T-cell (primary cell): ENCODE data around the gene HEY2. TPM values are rescaled to one million over a fixed set of nuclear protein-coding genes. Genes with fewer than 3 reads are reported as not detected.

Source experiments
- ATAC-seq, 4 experiments: fragments of 200-7000 bp in 3 of 4; fragments of 150-1000 bp in 1 of 4; cut with Tn5 transposase; replicated peaks in 1 of 4; 1 replicate in 3 of 4; 2 replicates in 1 of 4; pipeline ENCODE4 v1.10.0; 2021; ENCODE audit warnings: moderate library complexity in 3 of 4, mild to moderate bottlenecking in 2 of 4, moderate number of reproducible peaks in 1 of 4
- CTCF ChIA-PET, 2 donors: fragments of 300-600 bp; sonication (Branson Sonifier 250); formaldehyde crosslinking; loops; one replicate each; lab custom pipeline; 2022; ENCODE audit warnings: antibody characterized with exemption in 2 of 2; lab: Charles Lee
- POLR2A ChIA-PET, 2 donors: fragments of 300-600 bp; sonication (Branson Sonifier 250); formaldehyde crosslinking; loops; one replicate each; lab custom pipeline; 2022; ENCODE audit warnings: antibody characterized with exemption in 2 of 2; lab: Charles Lee
- DNase-seq, 35 experiments: peaks; one replicate each; pipeline versions ENCODE4 v3.0.0 to v3.0.0-alpha.2; 2013 to 2023
- H3K27ac ChIP-seq: one replicate; pipeline ENCODE4 v1.5.1; 2013; ENCODE audit warnings: low read length
- H3K27me3 ChIP-seq, 2 experiments: replicated peaks in 1 of 2; 1 replicate in 1 of 2; 2 replicates in 1 of 2; pipeline versions ENCODE4 v1.6.1 to v1.7.0; 2013; ENCODE audit warnings: low read length in 1 of 2, mixed read lengths in 1 of 2; ENCODE audit not compliant: control insufficient read depth in 2 of 2, insufficient read depth in 2 of 2; ENCODE audit errors: extremely low read depth in 1 of 2
- H3K36me3 ChIP-seq, 2 donors: 1 replicate in 1 of 2; 2 replicates in 1 of 2; pipeline versions ENCODE4 v1.6.1 to v1.7.0; 2013; ENCODE audit warnings: low read length in 1 of 2; ENCODE audit not compliant: control insufficient read depth in 2 of 2, insufficient read depth in 1 of 2; ENCODE audit errors: extremely low read depth in 1 of 2
- H3K4me1 ChIP-seq, 2 experiments: 1 replicate in 1 of 2; 2 replicates in 1 of 2; pipeline versions ENCODE4 v1.6.1 to v1.7.0; 2013; ENCODE audit warnings: low read length in 2 of 2, mixed read lengths in 1 of 2; ENCODE audit not compliant: insufficient read depth in 2 of 2, control insufficient read depth in 1 of 2; ENCODE audit errors: extremely low read depth in 1 of 2
- H3K4me3 ChIP-seq, 2 donors: 1 replicate in 1 of 2; 2 replicates in 1 of 2; pipeline versions ENCODE4 v1.5.1 to v1.7.0; 2013; ENCODE audit warnings: mild to moderate bottlenecking in 2 of 2, low read length in 1 of 2, moderate library complexity in 1 of 2; ENCODE audit not compliant: control insufficient read depth in 1 of 2; ENCODE audit errors: extremely low read depth in 1 of 2
- H3K9me3 ChIP-seq: 2 replicates; pipeline ENCODE4 v1.7.0; 2013
- H3K27ac Mint-ChIP-seq, 2 donors: one replicate each; pipeline ENCODE4 v1.8.0; 2020 to 2021; ENCODE audit warnings: mild to moderate bottlenecking in 2 of 2, mixed read lengths in 2 of 2
- H3K27me3 Mint-ChIP-seq, 2 donors: one replicate each; pipeline ENCODE4 v1.8.0; 2021 to 2022; ENCODE audit warnings: mixed read lengths in 2 of 2
- H3K36me3 Mint-ChIP-seq: one replicate; pipeline ENCODE4 v1.8.0; 2021; ENCODE audit warnings: mixed read lengths
- H3K4me1 Mint-ChIP-seq, 3 donors: one replicate each; pipeline ENCODE4 v1.8.0; 2020 to 2022; ENCODE audit warnings: mixed read lengths in 3 of 3, mild to moderate bottlenecking in 1 of 3
- H3K4me3 Mint-ChIP-seq, 3 donors: one replicate each; pipeline ENCODE4 v1.8.0; 2020 to 2022; ENCODE audit warnings: mild to moderate bottlenecking in 3 of 3, mixed read lengths in 3 of 3, moderate library complexity in 3 of 3
- H3K9me3 Mint-ChIP-seq, 3 donors: one replicate each; pipeline ENCODE4 v1.8.0; 2020 to 2022; ENCODE audit warnings: mixed read lengths in 3 of 3
- WGBS: methylation state at CpG from one replicate; pipeline ENCODE4 v1.1.5; 2013; ENCODE audit warnings: missing lambda C conversion rate; ENCODE audit not compliant: insufficient coverage; 5-methylcytosine and 5-hydroxymethylcytosine counted together
- total RNA-seq, 35 experiments: library from RNA in 6 of 35; stranded (reverse) in 6 of 35; fragments of 120-200 nt in 1 of 35; gene quantifications; one replicate each; pipeline versions ENCODE4 v1.2.1 to v1.2.4 and lab custom pipeline; 2013 to 2026

The HEY2 gene
- total RNA-seq, 5 donors from 2014 or later (not counting 1 experiment from before 2014, with no cell fraction given) = 0.16 to 0.32 (median 0.24) TPM; not detected in 1

- H3K27me3 Mint-ChIP-seq = no peaks in the 10 kb centered on the region
- 88% methylated on average over 2 of the region's 2 CpGs for WGBS
- peak overlapping the region in 1 of 2 donors; percentile 36 for H3K27ac Mint-ChIP-seq
- Histone ChIP-seq H3K4me1 (peaks cover 19 to 21% of the 10 kb centered on the region in 2 experiments), H3K9me3 (no peaks in the 10 kb centered on the region), H3K27me3 (no peaks in the 10 kb centered on the region), H3K27ac (no peak overlapping the region), H3K36me3 (peaks cover 0 to 2% of the 10 kb centered on the region in 2 donors), H3K4me3 (no peak overlapping the region)
- no peaks in the 10 kb centered on the region for H3K9me3 Mint-ChIP-seq
- H3K36me3 Mint-ChIP-seq = peaks cover 12% of the 10 kb centered on the region
- DNase-seq (no peak), ATAC-seq (no peak)
- H3K4me3 Mint-ChIP-seq = peak overlapping the region; percentile 22 to 44 (median 31)
- ChIA-PET CTCF (interaction anchor here (0.5 to 6.6 kb wide), 7 partner anchors 9 to 164 kb away, joined by 3 to 68 read pairs (median 3); partner anchors contain the start of gene HINT3 (in 1 of the 2)), POLR2A (interaction anchor here in 1 of 2 donors (0.6 kb wide), 1 partner anchor 16 kb away, joined by 3 read pairs; no protein-coding TSS in a partner anchor)
- H3K4me1 Mint-ChIP-seq = peaks cover 65 to 70% (median 68%) of the 10 kb centered on the region in 3 donors
These were observed 43.8 kb downstream of the HEY2 start for GRCh38 chr6:125793280-125793679.

GRCh38 chr6:125793863-125794262 lies 44.4 kb downstream of the HEY2 start:
- Histone ChIP-seq H3K9me3 (no peaks in the 10 kb centered on the region), H3K4me3 (no peak overlapping the region), H3K27me3 (no peaks in the 10 kb centered on the region), H3K4me1 (peaks cover 16% of the 10 kb centered on the region in 2 experiments), H3K36me3 (peaks cover 2% of the 10 kb centered on the region in 2 donors), H3K27ac (no peak overlapping the region)
- peak overlapping the region in 1 of 2 donors; percentile 49 for H3K27ac Mint-ChIP-seq
- no peaks in the 10 kb centered on the region for H3K9me3 Mint-ChIP-seq
- ChIA-PET CTCF (interaction anchor here (0.5 to 6.6 kb wide), 6 partner anchors 9 to 163 kb away, joined by 3 to 68 read pairs (median 3); partner anchors contain the start of gene HINT3 (in 1 of the 2)), POLR2A (no interaction called here)
- H3K27me3 Mint-ChIP-seq = no peaks in the 10 kb centered on the region
- H3K36me3 Mint-ChIP-seq = peaks cover 13% of the 10 kb centered on the region
- DNase-seq (peak in 2 of 35 experiments; percentile 5 to 35), ATAC-seq (no peak)
- peaks cover 65 to 69% (median 69%) of the 10 kb centered on the region in 3 donors for H3K4me1 Mint-ChIP-seq
- H3K4me3 Mint-ChIP-seq = peak overlapping the region; percentile 22 to 54 (median 44)
- WGBS = no CpG with 5 or more reads among the region's 3 CpGs

DNA sequence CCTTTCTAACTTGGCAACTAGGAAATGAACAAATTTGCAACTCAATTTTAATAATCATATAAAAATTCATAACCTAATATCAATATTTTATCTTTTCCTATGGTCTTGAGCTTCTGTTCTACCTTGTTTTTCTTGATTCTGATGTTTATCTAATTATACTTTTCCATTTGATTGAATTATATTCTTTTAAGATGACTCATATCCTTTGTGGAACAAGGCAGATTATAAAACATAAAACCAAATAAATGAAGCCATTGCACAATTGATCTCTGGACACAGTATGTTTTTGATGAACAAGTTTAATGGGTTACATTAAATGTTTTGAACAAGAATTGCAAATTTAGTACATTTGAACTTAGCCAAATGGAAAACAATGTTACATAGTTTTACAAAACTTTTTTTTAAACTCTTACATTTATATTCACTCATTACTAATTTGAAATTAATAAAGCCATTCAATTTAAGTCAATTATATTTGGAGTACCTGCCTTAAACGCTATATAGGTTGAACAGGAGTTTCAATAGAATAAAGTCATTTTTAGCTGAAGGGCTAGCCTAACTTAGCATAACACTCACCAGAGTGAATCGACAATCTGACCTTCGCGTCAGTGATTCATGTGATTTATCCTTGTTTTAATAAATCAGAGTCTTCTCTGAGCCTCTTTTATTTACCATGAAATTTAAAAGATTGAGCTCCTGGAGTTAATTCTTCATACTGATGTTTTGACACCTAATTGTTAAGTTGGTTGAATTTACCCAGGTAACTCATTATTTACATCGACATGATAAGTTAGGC lies 45.1 kb downstream of the HEY2 start:
- POLR2A ChIA-PET = interaction anchor here in 1 of 2 donors (0.5 kb wide), 2 partner anchors 9 to 153 kb away, joined by 3 read pairs; no protein-coding TSS in a partner anchor
- ATAC-seq = no peak
- Histone ChIP-seq H3K4me3 (no peak overlapping the region), H3K36me3 (peaks cover 2 to 6% of the 10 kb centered on the region in 2 donors), H3K4me1 (peaks cover 9 to 12% of the 10 kb centered on the region in 2 experiments), H3K9me3 (no peaks in the 10 kb centered on the region), H3K27ac (no peak overlapping the region), H3K27me3 (no peaks in the 10 kb centered on the region)
- no CpG with 5 or more reads among the region's 5 CpGs for WGBS
- peak overlapping the region in 1 of 3 donors; percentile 54 for H3K4me3 Mint-ChIP-seq
- CTCF ChIA-PET = interaction anchor here (1.1 to 6.6 kb wide), 5 partner anchors 10 to 192 kb away, joined by 3 to 68 read pairs (median 3); partner anchors contain the start of genes HINT3 (in 1 of the 2) and TRMT11 (in 1 of the 2)
- peaks cover 17% of the 10 kb centered on the region for H3K36me3 Mint-ChIP-seq
- peak overlapping the region in 1 of 2 donors; percentile 49 for H3K27ac Mint-ChIP-seq
- H3K9me3 Mint-ChIP-seq = no peaks in the 10 kb centered on the region
- H3K27me3 Mint-ChIP-seq = no peaks in the 10 kb centered on the region
- peaks cover 63 to 68% (median 67%) of the 10 kb centered on the region in 3 donors for H3K4me1 Mint-ChIP-seq
- DNase-seq = no peak

DNA sequence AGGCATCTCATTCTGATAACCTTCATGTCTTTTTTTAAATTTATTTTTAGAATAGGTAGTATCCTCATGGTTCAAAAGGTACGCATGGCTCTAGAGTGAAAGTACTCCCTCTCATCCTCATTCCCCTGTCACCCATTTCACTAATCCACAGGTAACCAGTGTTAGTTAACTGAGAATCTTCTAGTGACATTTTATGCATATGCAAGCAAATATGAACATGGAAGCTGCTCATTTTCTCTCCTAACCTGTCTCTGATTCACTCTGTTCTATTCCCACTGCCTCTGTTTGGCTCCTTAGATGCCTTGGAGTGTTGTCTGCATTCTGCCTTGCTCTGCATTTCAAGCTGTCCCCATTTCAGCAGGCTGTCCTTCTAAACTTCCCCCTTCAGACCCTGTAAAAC lies 45.9 kb downstream of the HEY2 start:
- H3K4me1 Mint-ChIP-seq = peaks cover 60 to 64% (median 61%) of the 10 kb centered on the region in 3 donors
- ATAC-seq = no peak

GRCh38 chr6:125797120-125797885 lies 47.9 kb downstream of the HEY2 start:
- no peak overlapping the region for H3K4me3 Mint-ChIP-seq
- H3K27me3 Mint-ChIP-seq = no peaks in the 10 kb centered on the region
- DNase-seq (no peak), ATAC-seq (no peak)
- no peaks in the 10 kb centered on the region for H3K9me3 ChIP-seq
- peaks cover 27% of the 10 kb centered on the region for H3K36me3 Mint-ChIP-seq
- H3K9me3 Mint-ChIP-seq = no peaks in the 10 kb centered on the region
- H3K36me3 ChIP-seq = peaks cover 4 to 6% of the 10 kb centered on the region in 2 donors
- WGBS = 100% methylated on average over 1 of the region's 3 CpGs
- H3K4me1 Mint-ChIP-seq = peaks cover 58 to 69% (median 64%) of the 10 kb centered on the region in 3 donors
- no peak overlapping the region for H3K27ac ChIP-seq
- no peaks in the 10 kb centered on the region for H3K27me3 ChIP-seq
- H3K27ac Mint-ChIP-seq = no peak overlapping the region
- POLR2A ChIA-PET = interaction anchor here in 1 of 2 donors (0.9 kb wide), 1 partner anchor 491 kb away, joined by 3 read pairs; no protein-coding TSS in a partner anchor
- no peak overlapping the region for H3K4me3 ChIP-seq
- CTCF ChIA-PET = no interaction called here
- peaks cover 2 to 5% of the 10 kb centered on the region in 2 experiments for H3K4me1 ChIP-seq

More for the DNA sequence above, 45.9 kb downstream of the HEY2 start:
- no peaks in the 10 kb centered on the region for H3K9me3 ChIP-seq
- DNase-seq = no peak
- H3K36me3 ChIP-seq = peaks cover 2 to 6% of the 10 kb centered on the region in 2 donors
- H3K4me1 ChIP-seq = peaks cover 2 to 12% of the 10 kb centered on the region in 2 experiments
- POLR2A ChIA-PET = interaction anchor here in 1 of 2 donors (0.5 to 0.6 kb wide), 2 partner anchors 134 to 152 kb away, joined by 3 to 10 read pairs; no protein-coding TSS in a partner anchor
- peaks cover 21% of the 10 kb centered on the region for H3K36me3 Mint-ChIP-seq
- H3K27me3 Mint-ChIP-seq = no peaks in the 10 kb centered on the region
- H3K4me3 ChIP-seq = no peak overlapping the region
- WGBS = no CpG with 5 or more reads among the region's 1 CpG
- H3K9me3 Mint-ChIP-seq = no peaks in the 10 kb centered on the region
- H3K27ac Mint-ChIP-seq = no peak overlapping the region
- H3K27ac ChIP-seq = no peak overlapping the region
- H3K4me3 Mint-ChIP-seq = no peak overlapping the region
- CTCF ChIA-PET = interaction anchor here (1.1 to 6.6 kb wide), 3 partner anchors 9 to 191 kb away, joined by 3 to 68 read pairs (median 3); partner anchors contain the start of genes HINT3 (in 1 of the 2) and TRMT11 (in 1 of the 2)
- H3K27me3 ChIP-seq = no peaks in the 10 kb centered on the region
